Stimulated activated CD4-positive, alpha-beta T cell treated with anti-CD3 and anti-CD28 coated beads, Interleukin-4, amount 100 ng/mL, for 24 hours (primary cell): ENCODE results near the gene ARL4A.
"Not testable (repeated sequence)": the region's sequence is repeated elsewhere in the genome, so short reads cannot be mapped to it uniquely, and the experiment has no call there.

Experiments used
- DNase-seq: peaks from one replicate; pipeline ENCODE4 v3.0.0-alpha.2; 2020

Gene ARL4A

DNA sequence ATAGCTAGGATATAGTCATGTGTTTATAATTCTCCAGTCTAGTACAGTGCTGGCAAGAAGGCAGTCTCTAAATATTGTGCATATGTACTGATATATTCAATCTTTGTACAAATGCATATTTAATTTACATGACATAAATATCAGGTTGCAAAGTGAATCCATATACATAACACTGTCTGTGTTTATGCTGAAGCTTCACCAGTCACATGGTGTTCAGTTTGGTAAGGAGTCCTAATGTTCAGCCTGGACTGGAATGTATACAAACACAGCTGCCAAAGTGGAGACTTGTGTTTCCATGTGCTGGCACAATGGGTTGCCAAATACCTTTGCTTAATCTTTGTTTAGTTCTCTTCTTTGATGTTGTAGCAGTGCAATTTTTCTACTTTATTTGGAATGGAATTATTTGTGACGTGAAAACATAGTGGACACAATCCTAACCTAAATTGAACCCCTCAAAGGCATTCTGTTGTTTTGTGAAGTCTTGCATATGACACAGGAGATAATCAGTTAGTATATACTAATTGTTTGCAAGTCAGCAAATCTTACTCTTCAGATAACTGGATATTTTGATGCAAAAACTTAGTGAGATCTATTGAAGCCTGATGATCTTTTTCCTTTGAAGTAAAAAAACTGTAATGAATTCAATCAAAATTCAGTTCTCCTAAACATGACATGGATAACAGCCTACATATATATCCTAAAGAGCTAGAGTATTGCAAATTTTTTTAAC, 17.3 kb upstream of the ARL4A start:
- no peak for DNase-seq

DNA sequence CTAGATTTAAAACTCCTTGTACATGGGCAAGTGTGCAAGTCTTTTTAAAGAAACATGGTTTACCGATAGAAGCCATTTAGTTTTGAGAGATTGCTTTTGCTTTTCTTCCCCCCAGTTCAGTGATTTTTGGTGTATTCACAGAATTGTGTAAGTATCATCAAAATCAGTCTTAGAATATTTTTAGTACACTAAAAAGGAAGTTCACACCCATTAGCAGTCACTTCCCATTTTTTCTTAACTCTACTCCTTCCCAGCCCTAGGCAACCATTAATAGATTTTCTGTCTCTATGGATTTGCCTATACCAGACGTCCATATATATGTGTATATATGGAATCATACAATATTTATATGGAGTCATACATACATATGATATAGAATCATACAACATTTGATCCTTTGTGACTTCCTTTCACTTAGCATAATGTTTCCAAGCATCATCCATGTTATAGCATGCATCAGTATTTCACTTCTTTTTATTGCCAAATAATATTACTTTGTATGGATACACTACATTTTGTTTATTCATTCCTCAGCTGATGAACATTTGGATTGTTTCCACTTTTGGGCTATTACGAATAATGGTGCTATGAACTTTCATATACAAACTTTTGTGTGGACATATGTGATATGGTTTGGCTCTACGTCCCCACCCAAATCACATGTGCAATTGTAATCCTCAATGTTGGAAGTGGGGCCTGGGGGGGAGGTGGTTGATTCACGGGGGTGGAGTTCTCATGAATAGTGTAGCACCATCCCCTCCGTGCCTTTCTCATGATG, 16.5 kb upstream of the ARL4A start:
- no peak for DNase-seq

DNA sequence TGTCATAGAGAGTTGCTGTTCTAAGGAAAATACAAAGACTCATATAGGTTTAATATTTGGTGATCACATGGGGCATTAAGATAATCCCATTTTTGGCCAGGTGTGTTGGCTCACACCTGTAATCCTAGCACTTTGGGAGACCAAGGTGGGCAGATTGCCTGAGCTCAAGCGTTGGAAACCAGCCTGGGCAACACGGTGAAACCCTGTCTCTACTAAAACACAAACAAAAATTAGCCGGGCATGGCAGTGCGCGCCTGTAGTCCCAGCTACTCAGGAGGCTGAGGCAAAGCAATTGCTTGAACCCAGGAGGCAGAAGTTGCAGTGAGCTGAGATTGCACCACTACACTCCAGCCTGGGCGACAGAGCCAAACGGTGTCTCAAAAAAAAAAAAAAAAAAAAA, 14.0 kb upstream of the ARL4A start:
- not testable (repeated sequence) for DNase-seq

DNA sequence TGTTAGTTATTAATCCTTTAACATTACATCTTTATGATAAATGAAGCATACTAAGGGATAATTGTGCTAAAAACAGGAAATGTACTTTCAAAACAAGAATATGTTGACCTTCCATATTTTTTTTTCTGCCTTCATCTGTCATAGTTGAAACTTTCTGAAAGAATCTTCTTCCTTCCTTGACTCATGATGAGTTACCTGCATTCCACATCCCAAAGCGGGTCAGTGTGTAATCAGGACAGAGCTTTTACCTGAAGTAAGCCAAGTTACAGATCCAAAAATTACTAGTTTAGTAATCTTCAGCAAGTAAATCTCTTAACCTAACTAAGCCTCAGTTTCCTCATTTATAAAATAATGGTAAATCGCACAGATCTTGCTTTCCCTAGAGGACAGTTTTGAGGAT, 13.4 kb upstream of the ARL4A start:
- no peak for DNase-seq

DNA sequence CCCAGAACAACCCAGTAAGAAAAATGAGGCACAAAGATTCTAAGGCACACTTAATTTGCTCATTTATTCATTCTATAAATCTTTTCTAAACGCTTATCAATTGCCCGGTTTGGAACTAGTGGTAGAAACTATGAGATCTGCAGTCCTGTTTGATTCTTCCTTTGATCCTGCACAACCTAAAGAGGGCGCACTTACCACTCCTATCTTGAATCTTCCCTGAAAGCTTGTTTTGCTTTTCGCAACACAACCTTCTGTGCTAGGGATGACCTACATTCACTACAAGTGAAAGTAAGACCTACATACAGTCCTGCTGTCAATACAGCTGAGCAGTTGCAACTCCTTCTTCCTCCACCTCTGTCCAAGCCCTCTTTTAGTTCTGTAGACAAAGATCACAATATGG, 12.6 kb upstream of the ARL4A start:
- peak; percentile 50 for DNase-seq

DNA sequence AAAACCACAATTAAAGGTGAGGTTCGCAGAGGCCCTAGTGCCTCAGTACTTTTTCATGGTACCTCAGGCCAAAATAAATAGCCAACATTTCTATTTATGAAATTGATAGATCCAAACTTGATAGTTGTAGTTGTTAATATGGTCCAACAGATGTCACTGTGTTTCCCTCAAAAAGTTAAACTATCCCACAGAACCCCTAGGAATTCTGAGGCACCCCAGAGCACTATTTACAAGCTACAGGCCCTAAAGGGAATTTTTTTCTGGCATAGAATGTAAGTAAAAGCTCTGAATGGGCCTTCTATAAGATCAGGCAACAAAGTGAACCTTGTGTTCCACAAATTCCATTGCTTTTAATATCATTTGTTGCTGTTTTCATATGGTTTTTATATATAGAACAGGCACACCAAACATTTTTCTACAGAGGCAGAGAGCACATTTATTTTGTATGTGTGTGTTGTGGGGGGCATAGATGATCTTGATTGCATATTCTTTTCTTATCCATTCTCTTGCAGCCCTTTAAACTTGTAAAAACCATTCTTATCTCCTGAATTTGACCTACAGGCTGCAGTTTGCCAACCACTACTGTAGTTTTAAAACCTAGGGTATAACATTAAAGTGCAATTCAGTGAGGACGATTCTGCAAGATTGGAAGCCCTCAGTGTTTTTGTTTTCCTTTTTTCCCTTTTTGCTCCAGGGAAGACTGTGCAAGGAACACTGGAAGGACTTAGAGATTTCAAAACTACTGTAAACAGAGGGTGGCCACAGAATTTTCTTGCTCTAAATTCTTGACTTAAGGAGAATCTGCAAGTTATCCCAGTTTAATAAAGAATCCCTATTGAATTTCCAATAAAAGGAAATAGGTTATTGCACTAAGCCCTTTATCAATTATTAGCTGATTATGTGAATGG, 3.5 kb upstream of the ARL4A start:
- no peak for DNase-seq

DNA sequence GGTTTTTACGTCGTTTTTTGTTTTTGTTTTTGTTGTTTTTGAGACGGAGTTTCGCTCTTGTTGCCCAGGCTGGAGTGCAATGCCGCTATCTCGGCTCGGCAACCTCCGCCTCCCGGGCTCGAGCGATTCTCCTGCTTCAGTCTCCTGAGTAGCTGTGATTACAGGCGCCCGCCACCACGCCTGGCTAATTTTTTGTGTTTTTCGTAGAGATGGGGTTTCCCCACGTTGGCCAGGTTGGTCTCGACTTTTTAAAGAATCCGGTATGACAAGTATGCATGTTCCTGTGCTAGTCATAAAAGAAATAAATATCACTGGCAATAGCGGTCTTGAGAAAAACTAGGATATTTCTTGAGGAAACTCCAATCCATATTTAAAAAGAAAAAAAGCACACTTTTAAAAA, 2.7 kb upstream of the ARL4A start:
- no peak for DNase-seq

DNA sequence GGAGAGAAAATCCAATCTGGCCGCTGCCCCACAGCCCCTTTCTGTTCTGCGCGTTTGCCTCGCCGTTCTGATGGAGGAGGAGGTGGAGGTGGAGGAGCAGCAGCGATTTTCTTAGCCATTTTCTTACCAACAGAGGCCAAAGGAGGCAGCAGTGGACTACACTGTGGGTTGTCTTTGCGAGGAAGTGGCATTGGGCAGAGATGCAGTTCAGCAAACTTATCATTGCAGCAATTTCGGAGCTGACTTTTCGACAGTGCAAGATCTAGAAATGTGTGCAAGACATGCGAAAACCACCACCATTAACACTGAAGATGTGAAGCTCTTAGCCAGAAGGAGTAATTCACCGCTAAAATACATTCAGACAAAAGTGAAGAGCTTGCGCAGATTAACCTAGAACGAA, 1.9 kb upstream of the ARL4A start:
- DNase-seq = peak; percentile 22

DNA sequence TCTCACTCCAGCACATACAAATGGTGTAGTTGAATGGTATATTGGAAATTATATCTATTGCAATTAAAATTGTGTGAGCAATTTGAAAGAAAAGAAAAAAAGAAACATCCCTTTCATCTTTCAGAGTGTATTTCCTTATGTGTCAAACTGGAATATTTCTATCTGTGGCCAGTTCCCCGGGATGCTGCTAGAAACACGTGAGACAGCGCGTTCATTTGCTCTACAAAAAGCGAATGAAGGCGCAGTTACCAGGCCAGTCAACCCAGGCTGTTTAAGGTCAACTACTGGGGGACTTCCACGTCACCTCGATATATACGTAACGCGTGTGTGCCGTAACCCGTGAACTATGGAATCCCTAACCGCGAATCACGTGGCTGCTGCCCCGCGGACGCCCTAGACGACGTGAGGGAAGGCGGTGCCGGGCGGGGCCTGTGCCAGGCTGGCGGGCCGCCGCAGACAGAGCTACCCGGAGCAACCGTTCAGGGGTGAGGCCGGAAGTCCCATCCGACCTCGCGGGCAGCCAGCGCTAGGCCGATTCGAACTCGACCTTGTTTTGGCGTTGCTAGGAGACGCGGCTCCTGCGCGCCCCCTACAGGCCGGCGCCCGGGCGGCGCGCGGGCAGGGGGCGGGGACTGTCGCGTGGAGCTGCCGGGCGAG, 1.1 kb upstream of the ARL4A start:
- DNase-seq = peak; percentile 94

DNA sequence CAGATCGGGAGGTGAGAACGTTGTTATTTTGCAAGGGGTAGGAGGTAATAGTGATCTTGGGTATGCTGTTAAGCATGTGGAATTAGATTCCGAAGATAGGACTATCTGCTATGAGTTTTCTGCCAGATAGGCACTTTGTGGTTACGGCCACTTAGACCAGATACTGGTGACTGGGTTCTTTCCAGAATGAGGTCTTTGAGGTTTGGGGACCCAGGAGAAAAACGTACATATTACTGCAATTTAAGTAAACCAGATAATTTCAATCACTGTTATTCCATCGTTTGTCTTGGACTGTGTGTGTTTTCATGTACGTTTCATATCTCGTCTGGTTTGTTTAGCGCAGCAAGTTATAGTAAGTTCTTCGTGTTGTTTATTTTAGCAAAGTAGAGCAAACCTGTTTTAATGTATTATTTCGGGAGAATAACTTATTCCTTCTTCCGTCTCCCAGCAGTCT, 312 bp downstream of the ARL4A start:
- no peak for DNase-seq

DNA sequence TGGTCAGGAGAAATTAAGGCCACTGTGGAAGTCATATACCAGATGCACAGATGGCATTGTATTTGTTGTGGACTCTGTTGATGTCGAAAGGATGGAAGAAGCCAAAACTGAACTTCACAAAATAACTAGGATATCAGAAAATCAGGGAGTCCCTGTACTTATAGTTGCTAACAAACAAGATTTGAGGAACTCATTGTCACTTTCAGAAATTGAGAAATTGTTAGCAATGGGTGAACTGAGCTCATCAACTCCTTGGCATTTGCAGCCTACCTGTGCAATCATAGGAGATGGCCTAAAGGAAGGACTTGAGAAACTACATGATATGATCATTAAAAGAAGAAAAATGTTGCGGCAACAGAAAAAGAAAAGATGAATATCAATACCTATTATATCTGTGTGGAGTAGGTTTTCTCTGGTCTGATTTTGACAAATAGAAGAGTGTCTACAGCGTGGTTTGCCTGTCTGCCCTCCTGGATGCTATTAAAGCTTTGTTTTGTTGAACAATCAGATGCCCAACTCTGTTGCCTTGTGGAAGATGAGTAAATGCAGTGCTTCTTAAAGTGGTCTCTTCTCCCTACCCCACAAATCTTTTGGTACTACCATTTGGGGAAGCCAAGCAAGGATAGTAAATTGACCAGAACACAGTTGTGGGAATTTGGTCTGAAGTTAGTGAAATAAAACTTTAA, 1.2 kb downstream of the ARL4A start:
- DNase-seq = not testable (repeated sequence)

DNA sequence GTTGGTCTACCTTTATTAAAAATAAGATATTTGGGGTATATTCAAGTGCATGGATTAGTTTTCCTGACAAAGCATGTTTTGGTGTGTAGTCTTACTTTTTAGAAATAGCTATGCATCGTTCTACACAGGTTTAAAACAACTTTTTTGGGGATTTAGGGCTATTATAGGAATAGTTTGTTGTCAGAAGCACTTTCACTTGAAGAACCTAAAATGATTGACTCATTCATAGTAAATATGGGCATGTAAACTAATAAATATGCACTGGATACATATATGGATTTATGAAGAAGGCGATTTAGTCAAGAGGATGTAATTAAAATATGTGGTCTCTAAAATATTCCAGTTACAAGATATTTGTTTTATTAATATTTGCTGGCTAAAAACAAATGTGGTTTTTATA, 2.0 kb downstream of the ARL4A start:
- no peak for DNase-seq

DNA sequence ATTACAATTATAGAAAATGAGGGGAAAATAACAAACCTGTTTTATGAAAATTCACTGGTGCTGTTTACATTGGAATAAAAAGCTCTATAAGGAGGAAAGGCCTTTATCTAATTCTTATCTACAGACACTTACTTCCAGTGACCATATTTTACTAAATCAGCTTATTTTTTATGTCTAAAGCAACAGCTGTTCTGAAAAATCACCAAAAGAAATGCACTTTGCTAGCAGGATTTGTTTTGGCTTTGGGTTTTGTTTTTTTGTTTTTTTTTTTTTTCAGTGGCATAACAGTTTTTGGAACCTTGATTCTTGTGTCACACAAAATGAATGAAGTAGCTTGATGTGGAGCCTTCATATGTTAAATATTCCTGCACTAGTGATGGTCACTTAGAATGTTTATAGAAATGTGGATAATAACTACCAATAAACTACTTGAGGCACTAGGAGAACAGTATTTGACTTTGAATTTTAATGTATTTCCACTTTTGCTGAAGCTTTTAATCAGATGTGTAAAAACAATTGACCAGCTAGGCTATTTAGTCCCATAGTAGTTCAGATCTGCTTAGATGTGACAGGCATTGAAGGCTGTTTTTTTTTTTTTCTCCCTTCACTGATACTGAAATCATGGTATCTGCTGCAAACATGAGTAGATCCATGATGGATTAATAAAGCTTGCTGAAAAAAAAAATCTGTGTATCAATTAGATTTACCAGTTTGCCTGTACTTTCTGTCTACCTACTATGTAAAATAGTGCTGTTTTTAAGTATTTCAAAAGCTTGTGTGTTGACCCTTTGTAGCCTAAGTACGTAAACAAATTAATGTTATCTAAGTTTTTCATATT, 2.8 kb downstream of the ARL4A start:
- no peak for DNase-seq

DNA sequence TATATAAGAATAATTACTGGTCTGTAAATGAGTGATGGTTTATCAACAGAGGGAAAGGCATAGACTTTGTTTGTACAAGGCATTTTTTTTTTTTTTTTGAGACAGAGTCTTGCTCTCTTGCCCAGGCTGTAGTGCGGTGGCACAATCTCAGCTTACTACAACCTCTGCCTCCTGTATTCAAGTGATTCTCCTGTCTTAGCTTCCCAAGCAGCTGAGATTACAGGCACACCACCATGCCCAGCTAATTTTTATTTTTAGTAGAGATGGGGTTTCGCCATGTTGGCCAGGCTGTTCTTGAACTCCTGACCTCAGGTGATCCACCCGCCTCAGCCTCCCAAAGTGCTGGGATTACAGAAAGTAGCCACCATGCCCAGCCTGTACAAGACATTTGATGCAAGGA, 4.0 kb downstream of the ARL4A start:
- not testable (repeated sequence) for DNase-seq

DNA sequence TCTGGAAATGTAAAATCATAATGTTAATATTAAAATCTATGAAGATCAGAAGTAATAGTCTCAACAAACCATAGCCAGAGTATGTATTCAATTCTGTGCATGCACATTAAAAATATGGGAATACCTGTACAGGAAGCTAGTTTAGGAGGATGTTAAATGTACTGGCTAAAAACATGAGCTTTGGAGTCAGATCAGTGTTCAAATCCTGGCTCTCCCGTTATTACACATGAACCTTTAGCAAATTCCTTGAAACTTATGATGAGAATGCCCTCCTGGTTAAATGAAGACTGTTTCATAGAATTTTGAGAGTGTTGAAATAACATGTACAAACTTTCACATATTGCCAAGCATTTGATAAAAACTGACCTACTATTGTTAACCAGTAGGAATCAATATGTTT, 4.6 kb downstream of the ARL4A start:
- DNase-seq = no peak

DNA sequence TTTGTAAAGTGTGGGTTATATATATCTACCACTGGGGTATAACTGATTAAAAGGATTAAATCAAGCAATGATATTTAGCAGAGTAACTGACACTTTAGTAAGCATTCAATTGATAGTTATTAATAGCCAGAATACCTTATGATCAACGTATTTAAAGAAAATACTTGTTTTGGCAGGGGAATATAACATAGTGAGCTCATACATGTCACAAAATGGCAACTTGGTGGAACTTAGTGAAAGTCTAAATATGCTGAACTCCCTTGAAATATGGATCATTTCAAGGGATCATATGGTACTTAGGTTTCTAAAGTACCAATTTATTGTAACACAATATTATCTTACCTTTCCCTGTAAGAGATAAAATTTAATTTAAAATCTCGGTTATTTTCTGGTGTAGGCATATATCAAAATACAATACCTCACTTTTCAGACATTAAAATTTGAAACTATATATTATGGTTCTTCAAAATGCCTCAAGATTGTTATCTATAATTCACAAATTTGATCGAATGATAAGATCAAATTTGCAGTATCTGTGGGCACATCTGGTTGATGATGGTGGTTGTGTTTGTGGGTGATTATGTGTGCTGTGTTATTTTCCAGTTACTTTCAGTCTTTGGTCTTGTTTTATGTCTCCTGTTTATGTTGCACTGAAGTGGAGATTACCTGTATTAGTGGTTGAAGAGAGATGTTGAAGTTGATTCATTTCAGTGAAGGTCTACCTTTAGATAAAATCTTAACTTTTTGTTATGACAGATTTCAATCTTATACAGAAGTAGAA, 5.2 kb downstream of the ARL4A start:
- DNase-seq = no peak

DNA sequence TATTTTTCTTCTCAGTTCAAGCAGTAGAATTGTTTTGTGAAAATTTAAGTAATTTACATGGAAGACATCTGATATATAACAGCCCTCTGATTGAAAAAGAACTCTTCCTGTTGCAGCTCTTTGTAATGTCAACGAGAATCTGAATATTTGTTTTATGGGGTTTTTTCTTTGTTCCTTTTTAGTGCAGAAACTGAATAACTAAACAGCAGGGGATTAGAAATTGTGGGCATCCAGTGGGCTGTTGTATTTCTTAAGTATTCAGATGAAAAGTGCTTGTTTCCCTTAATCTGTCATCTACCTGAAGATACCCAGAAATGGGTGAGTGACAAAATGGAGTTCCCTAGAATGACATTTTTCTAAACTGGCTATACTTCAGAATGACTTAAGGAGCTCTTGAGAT, 7.4 kb downstream of the ARL4A start:
- DNase-seq = no peak

DNA sequence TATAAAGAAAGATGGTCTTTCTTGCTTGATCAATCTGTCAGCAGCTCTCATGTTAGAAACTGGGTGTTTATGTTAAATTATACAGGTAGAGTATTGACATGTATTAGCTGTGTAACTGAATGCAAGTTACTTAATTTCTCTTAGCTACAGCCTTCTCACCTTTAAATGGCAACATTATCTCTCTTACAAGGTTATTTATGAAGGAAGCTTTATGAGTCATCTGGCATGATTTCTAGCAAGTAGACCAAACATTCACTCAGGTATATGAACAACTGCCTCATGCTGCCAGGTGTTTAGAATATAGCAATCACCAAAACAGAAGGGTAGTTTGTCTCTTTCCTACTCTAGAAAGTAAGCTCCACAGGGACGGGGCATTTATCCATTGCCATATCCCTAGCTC, 8.5 kb downstream of the ARL4A start:
- DNase-seq = no peak

DNA sequence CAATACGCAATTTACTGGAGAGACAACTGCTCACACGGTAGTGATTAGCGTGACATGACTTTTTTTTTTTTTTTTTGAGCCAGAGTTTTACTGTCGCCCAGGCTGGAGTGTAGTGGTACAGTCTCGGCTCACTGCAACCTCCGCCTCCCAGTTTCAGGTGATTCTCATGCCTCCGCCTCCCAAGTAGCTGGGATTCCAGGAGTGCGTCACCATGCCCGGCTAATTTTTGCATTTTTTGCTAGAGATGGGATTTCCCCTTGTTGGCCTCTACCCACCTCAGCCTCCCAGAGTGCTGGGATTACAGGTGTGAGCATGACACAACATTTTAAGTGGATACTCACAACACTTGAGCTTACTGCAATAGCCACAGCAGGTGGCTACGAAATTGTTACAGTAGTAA, 11.9 kb downstream of the ARL4A start:
- DNase-seq = no peak

DNA sequence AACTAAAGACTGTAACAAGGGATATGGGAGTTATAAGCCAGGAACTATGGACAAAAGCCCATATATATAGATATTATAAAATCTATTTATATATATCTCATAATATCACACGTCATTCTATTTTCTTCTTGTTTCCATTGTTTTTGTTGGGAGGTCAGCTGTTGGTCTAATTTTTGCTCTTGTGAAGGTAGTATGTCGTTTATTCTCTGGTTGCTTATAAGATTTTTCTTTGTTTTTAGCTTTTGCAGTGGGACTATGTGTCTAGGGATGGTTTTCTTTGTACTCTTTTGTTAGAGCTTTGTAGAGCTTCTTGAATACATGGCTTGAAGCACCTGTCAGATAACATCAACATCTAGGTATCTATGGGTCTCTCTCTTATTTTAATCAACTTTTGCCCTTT, 14.0 kb downstream of the ARL4A start:
- DNase-seq = no peak

DNA sequence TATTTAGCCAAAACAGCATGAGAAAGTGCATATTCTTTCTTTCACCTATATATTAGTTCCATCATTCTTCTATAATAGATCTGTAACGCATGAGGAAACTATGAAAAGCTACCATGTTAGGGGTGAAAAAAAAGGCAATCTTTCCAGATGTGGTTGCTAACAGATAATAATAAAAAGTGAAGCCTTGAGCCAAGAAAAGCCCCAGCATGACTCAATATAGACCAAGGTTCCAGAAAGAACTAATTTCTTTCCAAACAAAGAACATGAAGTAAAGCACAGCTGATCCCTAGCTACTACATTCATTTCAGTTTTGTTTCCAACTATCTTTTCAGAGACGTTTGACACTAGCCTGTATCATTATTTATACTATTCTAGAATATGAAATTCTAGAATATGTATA, 16.4 kb downstream of the ARL4A start:
- DNase-seq = no peak
